Measurements from ENCODE around the gene EDRF1.
"Not testable (repeated sequence)": the region's sequence is repeated elsewhere in the genome, so short reads cannot be mapped to it uniquely, and the experiment has no call there.

The EDRF1 gene

GRCh38 chr10:125707541-125708468, 11.7 kb upstream of the EDRF1 start:
- no peak for DNase-seq

DNA sequence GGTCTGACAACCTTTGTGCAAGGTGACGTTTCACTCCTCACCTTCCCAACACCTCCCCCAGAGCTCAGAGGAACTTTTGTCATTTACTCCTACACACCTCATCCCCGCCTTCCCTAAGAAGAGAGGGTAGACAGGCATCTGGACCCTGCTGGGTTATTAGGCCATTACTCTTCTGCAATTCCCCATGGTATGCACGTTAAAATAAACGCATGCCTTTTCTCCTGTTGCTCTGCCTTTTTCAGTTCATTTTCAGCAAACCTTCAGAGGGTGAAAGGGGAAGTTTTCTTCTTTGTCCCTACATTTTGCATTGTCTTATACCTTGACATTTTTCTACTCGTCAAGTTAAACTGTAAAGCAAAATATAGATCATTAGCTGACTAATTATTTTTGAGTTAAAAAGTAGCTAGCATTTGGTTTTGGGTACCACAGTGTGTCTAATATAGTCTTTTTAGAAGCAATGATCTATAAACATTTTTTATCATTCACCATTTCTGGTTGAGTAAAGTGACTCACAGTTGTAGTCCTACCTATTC, 10.5 kb upstream of the EDRF1 start:
- no peak for DNase-seq

GRCh38 chr10:125709553-125710474, 9.7 kb upstream of the EDRF1 start:
- no peak for DNase-seq

GRCh38 chr10:125711110-125711750, 8.3 kb upstream of the EDRF1 start:
- DNase-seq: no peak

DNA sequence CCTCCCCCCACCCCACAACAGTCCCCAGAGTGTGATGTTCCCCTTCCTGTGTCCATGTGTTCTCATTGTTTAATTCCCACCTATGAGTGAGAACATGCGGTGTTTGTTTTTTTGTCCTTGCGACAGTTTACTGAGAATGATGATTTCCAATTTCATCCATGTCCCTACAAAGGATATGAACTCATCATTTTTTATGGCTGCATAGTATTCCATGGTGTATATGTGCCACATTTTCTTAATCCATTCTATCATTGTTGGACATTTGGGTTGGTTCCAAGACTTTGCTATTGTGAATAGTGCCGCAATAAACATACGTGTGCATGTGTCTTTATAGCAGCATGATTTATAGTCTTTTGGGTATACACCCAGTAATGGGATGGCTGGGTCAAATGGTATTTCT, 4.8 kb upstream of the EDRF1 start:
- not testable (repeated sequence) for DNase-seq

DNA sequence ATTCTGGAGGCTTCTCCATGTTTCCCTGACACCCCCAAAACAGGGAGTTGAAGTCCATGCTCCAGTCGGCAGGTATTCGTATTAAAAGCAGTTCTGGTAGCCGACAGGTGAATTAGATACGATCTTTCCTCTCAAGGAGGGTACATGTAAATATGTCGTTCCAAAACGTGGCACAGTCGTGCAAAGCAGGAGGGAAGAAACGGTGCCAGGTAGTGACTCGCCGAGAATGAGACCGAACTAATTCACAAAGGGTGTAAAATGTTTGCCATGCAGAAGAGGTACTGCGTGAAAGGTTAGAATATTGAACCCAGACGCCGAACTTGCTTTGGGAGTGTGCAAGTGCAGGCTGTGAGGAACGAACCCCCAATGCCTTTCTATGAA, 483 bp downstream of the EDRF1 start:
- no peak for DNase-seq

GRCh38 chr10:125721035-125721434, 1.5 kb downstream of the EDRF1 start:
- peak in 1 of 2 experiments; percentile 7 for DNase-seq

DNA sequence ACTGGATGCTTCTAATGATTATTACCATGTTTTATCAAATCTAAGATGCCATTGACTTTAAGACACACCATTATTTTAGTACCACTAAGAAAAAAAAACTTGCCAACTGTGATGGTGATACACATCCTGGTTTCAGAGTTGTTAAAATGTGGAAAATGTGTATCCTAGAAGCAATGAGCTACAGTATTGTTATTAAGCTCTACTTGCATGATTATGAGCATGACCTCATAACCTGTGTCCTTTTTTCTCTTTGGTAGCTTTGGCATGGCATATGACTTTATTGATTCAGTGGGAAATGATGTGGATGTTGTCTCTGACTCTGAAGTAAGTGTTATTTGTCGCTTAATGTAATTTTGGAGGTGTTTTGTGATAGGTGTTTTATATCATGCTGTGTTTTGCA, 3.3 kb downstream of the EDRF1 start:
- no peak for DNase-seq

DNA sequence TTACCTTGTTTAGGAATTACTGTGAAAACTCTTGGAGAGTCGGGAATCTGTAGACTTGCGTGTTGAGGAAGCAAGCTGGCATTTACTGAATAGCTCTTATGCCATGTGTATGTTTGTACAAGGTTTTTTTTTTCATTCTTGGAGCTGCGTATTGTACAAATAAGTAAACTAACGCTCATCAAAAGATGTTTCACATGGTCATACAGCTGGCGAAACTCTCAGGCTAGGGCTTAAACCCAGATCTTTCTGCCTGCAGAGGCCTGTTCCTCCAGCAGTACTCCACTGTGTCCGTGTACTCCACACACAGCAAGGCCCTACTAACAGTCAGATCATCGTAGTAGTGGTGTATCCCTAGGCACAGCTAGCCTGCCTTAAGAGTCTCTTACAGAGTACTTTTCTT, 7.4 kb downstream of the EDRF1 start:
- no peak for DNase-seq

- no peak for DNase-seq
Measured at GRCh38 chr10:125727436-125727835, 7.9 kb downstream of the EDRF1 start.

GRCh38 chr10:125734148-125734547, 14.6 kb downstream of the EDRF1 start:
- no peak for DNase-seq

DNA sequence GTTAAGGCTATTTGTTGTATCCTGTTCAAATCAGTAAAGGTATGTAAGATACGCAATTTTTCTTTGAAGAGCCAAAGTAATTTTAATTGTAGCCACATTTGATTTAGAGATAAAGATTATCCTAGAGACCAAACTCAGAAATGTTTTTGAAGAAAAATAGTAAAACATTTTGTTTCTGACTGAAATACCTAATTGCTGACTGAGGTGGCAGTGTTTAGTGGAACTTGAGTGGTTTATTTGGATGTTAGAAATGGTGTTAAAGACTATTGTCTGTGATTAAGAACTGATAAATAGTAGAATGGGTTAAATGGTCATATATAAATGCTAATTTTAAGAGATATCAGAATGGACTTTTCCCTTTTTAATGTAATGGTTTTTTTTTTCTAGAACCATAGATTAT, 15.3 kb downstream of the EDRF1 start:
- DNase-seq: no peak

GRCh38 chr10:125738206-125738605, 18.7 kb downstream of the EDRF1 start:
- DNase-seq: no peak

GRCh38 chr10:125739994-125740679, 20.6 kb downstream of the EDRF1 start:
- DNase-seq: no peak

DNA sequence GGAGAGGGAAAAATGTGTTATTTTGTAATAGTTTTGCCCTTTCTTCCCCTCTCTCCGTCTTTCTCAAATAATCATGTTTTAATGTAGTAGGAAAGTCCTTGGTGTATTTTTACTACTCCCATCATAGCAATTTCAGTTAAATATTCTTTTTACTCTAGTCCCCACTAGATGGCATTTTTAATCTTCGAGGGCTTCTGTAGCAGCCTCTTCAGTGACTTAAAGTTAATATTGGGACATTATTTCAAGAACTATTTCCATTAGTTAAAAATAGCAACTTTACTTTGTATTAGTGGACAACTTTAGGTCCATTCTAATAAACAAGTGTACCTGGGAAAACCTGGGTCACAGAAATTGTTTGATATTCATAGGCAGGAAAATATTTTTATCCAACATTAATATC, 23.0 kb downstream of the EDRF1 start:
- no peak for DNase-seq

DNA sequence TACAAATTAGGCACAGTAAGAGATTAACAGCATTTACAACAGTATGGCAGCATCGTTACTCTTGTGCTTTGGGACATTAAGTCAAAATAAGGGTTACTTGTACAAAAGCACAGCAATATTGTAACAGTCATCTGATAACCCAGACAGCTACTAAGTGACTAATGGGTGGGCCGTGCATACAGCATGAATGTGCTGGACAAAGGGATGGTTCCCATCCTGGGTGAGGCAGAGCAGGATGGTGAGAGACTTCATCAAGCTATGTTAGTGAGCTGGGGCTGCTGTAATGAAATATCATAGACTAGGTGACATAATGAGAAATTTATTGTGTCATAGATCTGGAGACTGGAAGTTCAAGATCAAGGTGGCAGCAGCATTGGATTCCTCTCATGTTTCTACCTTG, 25.4 kb downstream of the EDRF1 start:
- DNase-seq: no peak

- DNase-seq: no peak
Measured at GRCh38 chr10:125747417-125747816, 27.9 kb downstream of the EDRF1 start.

DNA sequence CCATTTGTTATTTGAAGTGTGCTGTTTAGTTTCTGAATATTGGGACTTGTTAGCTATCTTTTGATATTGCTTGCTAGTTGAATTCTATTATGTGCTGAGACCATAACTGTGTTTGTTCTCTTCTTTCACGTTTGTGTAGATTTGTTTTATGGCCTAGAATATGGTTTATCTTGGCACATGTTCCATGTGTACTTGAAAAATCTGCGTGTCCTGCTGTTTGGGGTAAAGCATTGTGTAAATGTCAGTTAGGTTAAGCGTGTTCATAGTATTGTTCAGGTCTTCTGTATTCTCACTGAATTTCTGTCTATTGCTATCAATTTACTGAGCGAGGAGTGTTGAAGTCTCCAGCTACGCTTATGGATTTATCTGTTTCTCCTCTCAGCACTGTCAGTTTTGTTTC, 36.7 kb downstream of the EDRF1 start:
- peak; percentile 33 to 80 for DNase-seq

GRCh38 chr10:125756853-125757487, 37.5 kb downstream of the EDRF1 start:
- peak in 1 of 2 experiments; percentile 5 for DNase-seq

GRCh38 chr10:125757742-125758141, 38.2 kb downstream of the EDRF1 start:
- DNase-seq: no peak

DNA sequence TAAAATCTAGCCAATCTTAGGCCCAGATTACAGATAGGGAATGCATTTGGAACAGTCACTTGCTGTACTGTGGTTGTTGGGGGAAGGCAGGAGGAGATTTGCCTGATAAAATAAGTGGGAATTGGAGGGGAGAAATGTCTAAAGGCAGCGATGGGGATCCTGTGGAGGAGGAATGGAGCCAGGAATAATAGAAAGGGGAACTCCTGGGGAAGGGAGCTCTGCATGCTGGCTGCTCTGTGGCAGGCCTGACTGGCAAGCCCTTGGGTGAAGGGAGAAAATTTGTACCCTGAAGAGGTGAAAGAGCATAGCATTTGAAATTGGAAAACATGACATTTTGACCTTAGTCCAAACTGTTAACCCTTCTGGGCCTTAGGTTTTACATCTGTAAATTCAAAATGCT, 42.5 kb downstream of the EDRF1 start:
- DNase-seq: no peak

Measured in NCI-H2081 (cell line).